SK-N-SH (cell line): Measurements from ENCODE around the gene NUDCD3. TPM values are rescaled to one million over a fixed set of nuclear protein-coding genes. Genes with fewer than 3 reads are reported as not detected.

Experiments used
- CTCF ChIA-PET: fragments of 300-600, 350-600 bp; formaldehyde crosslinking; extraction: SDS; loops from one replicate; lab custom pipeline; 2021; lab: Yijun Ruan, JAX
- POLR2A ChIA-PET: fragments of 350-600 bp; sonication (Branson Sonifier 250); formaldehyde crosslinking; extraction: SDS; loops from one replicate; lab custom pipeline; 2020; ENCODE audit warnings: antibody characterized with exemption, inconsistent platforms; lab: Yijun Ruan, JAX
- DNase-seq: peaks from one replicate; pipeline ENCODE4 v3.0.0; 2012
- H2AFZ ChIP-seq: fragments of 200-600 bp; sonication (generic); 2 replicates; pipeline ENCODE4 v1.8.1; 2016; ENCODE audit warnings: antibody characterized with exemption, mild to moderate bottlenecking, low read depth
- H3F3A ChIP-seq: fragments of 200-600 bp; sonication (generic); replicated peaks from 2 replicates; pipeline ENCODE3; 2016; ENCODE audit warnings: antibody characterized with exemption, mild to moderate bottlenecking; ENCODE audit not compliant: insufficient read depth
- H3K27ac ChIP-seq, 2 experiments: fragments of 200-500 bp in 1 of 2; fragments of 200-600 bp in 1 of 2; sonication (Bioruptor generic) in 1 of 2; sonication (generic), shearing (Covaris generic) in 1 of 2; 2 replicates each; pipeline versions ENCODE4 v1.5.1 to v1.6.1; 2014 to 2016; ENCODE audit warnings: low read depth in 2 of 2, inconsistent platforms in 1 of 2, low read length in 1 of 2, mild to moderate bottlenecking in 1 of 2, mixed read lengths in 1 of 2
- H3K27me3 ChIP-seq: fragments of 200-600 bp; sonication (generic), shearing (Covaris generic); 2 replicates; pipeline ENCODE4 v1.6.1; 2016; ENCODE audit warnings: mixed run types; ENCODE audit not compliant: insufficient read depth
- H3K36me3 ChIP-seq, 2 experiments: fragments of 200-500 bp in 1 of 2; fragments of 200-600 bp in 1 of 2; sonication (Bioruptor generic) in 1 of 2; sonication (generic) in 1 of 2; replicated peaks in 1 of 2; 2 replicates each; pipeline versions ENCODE3 to v1.5.1; 2014 to 2016; ENCODE audit warnings: low read length in 1 of 2, mild to moderate bottlenecking in 1 of 2; ENCODE audit not compliant: insufficient read depth in 2 of 2, control insufficient read depth in 1 of 2
- H3K4me1 ChIP-seq, 2 experiments: fragments of 200-500 bp in 1 of 2; fragments of 200-600 bp in 1 of 2; sonication (Bioruptor generic) in 1 of 2; sonication (generic), shearing (Covaris generic) in 1 of 2; 2 replicates each; pipeline versions ENCODE4 v1.5.1 to v1.6.1; 2014 to 2016; ENCODE audit warnings: low read depth in 1 of 2, low read length in 1 of 2, mixed run types in 1 of 2; ENCODE audit not compliant: insufficient read depth in 2 of 2, control insufficient read depth in 1 of 2
- H3K4me2 ChIP-seq: fragments of 200-600 bp; sonication (generic), shearing (Covaris generic); 2 replicates; pipeline ENCODE4 v1.6.1; 2017; ENCODE audit warnings: mixed run types
- H3K4me3 ChIP-seq, 2 experiments: fragments of 200-500 bp in 1 of 2; fragments of 200-600 bp in 1 of 2; sonication (Bioruptor generic) in 1 of 2; sonication (generic), shearing (Covaris generic) in 1 of 2; 2 replicates each; pipeline versions ENCODE4 v1.5.1 to v1.8.1; 2014 to 2016; ENCODE audit warnings: low read depth in 2 of 2, inconsistent platforms in 1 of 2, low read length in 1 of 2, mild to moderate bottlenecking in 1 of 2, mixed read lengths in 1 of 2, moderate library complexity in 1 of 2
- H3K79me2 ChIP-seq: fragments of 200-600 bp; sonication (generic); 2 replicates; pipeline ENCODE4 v1.8.1; 2017; ENCODE audit warnings: mild to moderate bottlenecking; ENCODE audit not compliant: insufficient read depth
- H3K9ac ChIP-seq: fragments of 200-600 bp; sonication (generic); 2 replicates; pipeline ENCODE4 v1.6.1; 2017; ENCODE audit warnings: mixed run types
- H3K9me2 ChIP-seq: fragments of 200-600 bp; sonication (generic); 2 replicates; pipeline ENCODE4 v1.6.1; 2017; ENCODE audit warnings: mixed run types
- H3K9me3 ChIP-seq: fragments of 200-600 bp; sonication (generic); 2 replicates; pipeline ENCODE4 v1.6.1; 2017; ENCODE audit warnings: mixed run types, mild to moderate bottlenecking, moderate library complexity
- H4K20me1 ChIP-seq: fragments of 200-600 bp; sonication (generic); 2 replicates; pipeline ENCODE4 v1.6.1; 2017; ENCODE audit warnings: mild to moderate bottlenecking, mixed run types; ENCODE audit not compliant: insufficient read depth
- CHD2 ChIP-seq: fragments of 150-350 bp; IDR thresholded peaks from 2 replicates; pipeline ENCODE4 v1.6.1; 2018; ENCODE audit warnings: low read length; ENCODE audit not compliant: partially characterized antibody
- ELF1 ChIP-seq: IDR thresholded peaks from 2 replicates; pipeline ENCODE4 v1.4.0; 2012
- EZH2phosphoT487 ChIP-seq: fragments of 200-600 bp; sonication (generic); IDR thresholded peaks from 2 replicates; pipeline ENCODE4 v1.6.1; 2017; ENCODE audit warnings: low read depth, mixed run types, mild to moderate bottlenecking, antibody characterized with exemption, moderate library complexity, borderline replicate concordance
- FOSL2 ChIP-seq: IDR thresholded peaks from 2 replicates; pipeline ENCODE4 v1.4.0; 2012; ENCODE audit warnings: low read depth, mild to moderate bottlenecking, moderate library complexity, borderline replicate concordance
- FOXJ3 ChIP-seq: sonication (generic); formaldehyde crosslinking; IDR thresholded peaks from 2 replicates; pipeline ENCODE4 v1.5.1; 2020; ENCODE audit warnings: mild to moderate bottlenecking, missing genetic modification reagents
- FOXM1 ChIP-seq: IDR thresholded peaks from 2 replicates; pipeline ENCODE4 v1.4.0; 2012; ENCODE audit warnings: low read depth, mild to moderate bottlenecking
- GATA2 ChIP-seq: sonication (generic); formaldehyde crosslinking; IDR thresholded peaks from 2 replicates; pipeline ENCODE4 v1.5.0; 2020; ENCODE audit warnings: mild to moderate bottlenecking, missing genetic modification reagents
- JUND ChIP-seq: IDR thresholded peaks from 2 replicates; pipeline ENCODE4 v1.4.0; 2012
- MEF2A ChIP-seq: IDR thresholded peaks from 2 replicates; pipeline ENCODE4 v1.4.0; 2012; ENCODE audit warnings: low read depth, borderline replicate concordance
- NFIC ChIP-seq: IDR thresholded peaks from 2 replicates; pipeline ENCODE4 v1.4.0; 2012; ENCODE audit warnings: borderline replicate concordance
- POLR2AphosphoS5 ChIP-seq: IDR thresholded peaks from 2 replicates; pipeline ENCODE4 v1.6.1; 2012; ENCODE audit warnings: low read depth, low read length
- RAD21 ChIP-seq: IDR thresholded peaks from 2 replicates; pipeline ENCODE4 v1.6.1; 2012; ENCODE audit warnings: mild to moderate bottlenecking, low read length
- RCOR1 ChIP-seq: fragments of 150-350 bp; IDR thresholded peaks from 2 replicates; pipeline ENCODE4 v1.6.1; 2017; ENCODE audit warnings: antibody characterized with exemption, low read length
- RFX5 ChIP-seq: IDR thresholded peaks from 2 replicates; pipeline ENCODE4 v1.6.1; 2012; ENCODE audit warnings: mild to moderate bottlenecking, improper control_type of control experiment, low read length
- SIN3A ChIP-seq: IDR thresholded peaks from 2 replicates; pipeline ENCODE4 v1.6.1; 2012; ENCODE audit warnings: low read depth, mild to moderate bottlenecking, low read length, moderate library complexity, borderline replicate concordance
- TAF1 ChIP-seq: IDR thresholded peaks from 2 replicates; pipeline ENCODE4 v1.6.1; 2012; ENCODE audit warnings: low read depth, mild to moderate bottlenecking, low read length, moderate library complexity, borderline replicate concordance
- TCF12 ChIP-seq: IDR thresholded peaks from 2 replicates; pipeline ENCODE4 v1.4.0; 2012
- TEAD4 ChIP-seq: IDR thresholded peaks from 2 replicates; pipeline ENCODE4 v1.4.0; 2012; ENCODE audit warnings: mild to moderate bottlenecking, borderline replicate concordance; ENCODE audit not compliant: insufficient read depth
- YY1 ChIP-seq: IDR thresholded peaks from 2 replicates; pipeline ENCODE4 v1.4.0; 2012; ENCODE audit warnings: low read depth, mild to moderate bottlenecking
- WGBS: methylation state at CpG from one replicate; pipeline ENCODE4 v1.1.6; 2017; ENCODE audit warnings: low lambda C conversion rate; 5-methylcytosine and 5-hydroxymethylcytosine counted together
- polyA plus RNA-seq, 3 experiments: library from polyadenylated mRNA; depleted of rRNA; stranded (reverse); fragments of >200 nt; gene quantifications; 2 replicates each; pipeline ENCODE4 v1.2.3, GENCODE V29; 2012
- TF ChIP-seq, protein P1 (sequence below): fragments of 150-350 bp; IDR thresholded peaks from 2 replicates; pipeline ENCODE4 v1.6.1; 2016; ENCODE audit warnings: mild to moderate bottlenecking, low read depth, low read length
- TF ChIP-seq, protein P2 (sequence below): IDR thresholded peaks from 2 replicates; pipeline ENCODE4 v1.4.0; 2012; ENCODE audit warnings: low read depth
- TF ChIP-seq, protein P3 (sequence below): IDR thresholded peaks from 2 replicates; pipeline ENCODE4; 2012

Gene NUDCD3
- polyA plus RNA-seq, 1 of the 3 experiments (the other 2 are of a cell fraction): 66.0 TPM

DNA sequence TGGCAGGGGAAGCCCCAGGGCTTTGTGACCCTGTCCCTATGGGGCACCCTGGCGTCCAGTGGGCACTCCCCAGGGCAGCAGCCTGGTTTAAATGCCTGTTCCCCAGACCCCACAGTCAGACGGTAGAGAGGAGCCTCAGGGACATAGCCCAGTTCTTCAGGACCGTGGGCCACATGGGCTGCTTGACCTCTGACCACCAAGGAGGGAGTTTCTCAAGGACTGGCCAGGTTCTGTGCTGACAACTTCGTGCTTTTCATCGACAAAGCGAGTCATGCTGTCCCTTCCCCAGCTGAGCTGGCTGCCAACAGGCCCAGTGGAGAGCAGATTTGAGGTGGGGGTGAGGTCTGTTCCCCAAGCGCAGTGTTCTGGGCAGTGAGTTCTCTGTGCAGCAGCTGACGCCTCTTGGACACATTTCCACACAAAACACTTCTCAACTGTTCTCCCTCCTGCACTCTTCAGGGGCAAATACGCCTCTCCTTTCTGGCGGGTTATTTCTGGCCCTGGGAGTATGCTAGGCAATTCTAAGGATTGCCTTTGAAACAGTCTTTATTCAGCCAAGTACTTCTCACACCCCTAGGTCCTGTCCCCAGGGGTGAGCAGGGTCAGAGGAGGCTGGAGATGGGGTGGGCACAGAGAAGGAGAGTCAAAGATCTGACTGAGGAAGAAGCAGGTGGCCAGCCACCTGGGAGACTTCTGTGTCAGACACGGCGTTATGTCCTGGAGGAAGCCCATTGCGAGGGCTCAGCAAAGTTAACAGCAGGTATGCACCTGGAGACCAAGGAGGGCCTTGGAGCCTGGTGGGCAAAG is 107.8 kb downstream of the NUDCD3 start:
- Histone ChIP-seq H3K27ac (peak overlapping the region in 1 of 2 experiments; percentile 52; a peak in 1 of 4 replicates), H3F3A (peaks cover 9% of the 10 kb centered on the region), H3K79me2 (no peaks in the 10 kb centered on the region), H3K27me3 (no peaks in the 10 kb centered on the region), H3K36me3 (peaks cover 11 to 55% of the 10 kb centered on the region in 2 experiments), H2AFZ (no peak overlapping the region), H3K9me3 (no peaks in the 10 kb centered on the region), H3K4me1 (peaks cover 0 to 24% of the 10 kb centered on the region in 2 experiments; a peak in 2 of 4 replicates), H3K4me2 (peak overlapping the region; percentile 44; the same call in 1 of the 2 replicates), H3K9me2 (no peaks in the 10 kb centered on the region), H3K4me3 (no peak overlapping the region), H4K20me1 (0 out of 2 replicates have a peak, but pooled peaks cover 8% of the 10 kb centered on the region), H3K9ac (no peak overlapping the region)
- no peak for DNase-seq
- CTCF ChIA-PET: no interaction called here
- POLR2A ChIA-PET: no interaction called here
- 87% methylated on average over 13 of the region's 13 CpGs for WGBS
- TF ChIP-seq TEAD4: no peak
- TF ChIP-seq, protein P1, sequence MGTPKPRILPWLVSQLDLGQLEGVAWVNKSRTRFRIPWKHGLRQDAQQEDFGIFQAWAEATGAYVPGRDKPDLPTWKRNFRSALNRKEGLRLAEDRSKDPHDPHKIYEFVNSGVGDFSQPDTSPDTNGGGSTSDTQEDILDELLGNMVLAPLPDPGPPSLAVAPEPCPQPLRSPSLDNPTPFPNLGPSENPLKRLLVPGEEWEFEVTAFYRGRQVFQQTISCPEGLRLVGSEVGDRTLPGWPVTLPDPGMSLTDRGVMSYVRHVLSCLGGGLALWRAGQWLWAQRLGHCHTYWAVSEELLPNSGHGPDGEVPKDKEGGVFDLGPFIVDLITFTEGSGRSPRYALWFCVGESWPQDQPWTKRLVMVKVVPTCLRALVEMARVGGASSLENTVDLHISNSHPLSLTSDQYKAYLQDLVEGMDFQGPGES: no peak
- TF ChIP-seq RAD21: no peak
- no peak for TF ChIP-seq TAF1
- no peak for TF ChIP-seq JUND
- TF ChIP-seq NFIC: no peak
- TF ChIP-seq FOSL2: no peak
- TF ChIP-seq, protein P2, sequence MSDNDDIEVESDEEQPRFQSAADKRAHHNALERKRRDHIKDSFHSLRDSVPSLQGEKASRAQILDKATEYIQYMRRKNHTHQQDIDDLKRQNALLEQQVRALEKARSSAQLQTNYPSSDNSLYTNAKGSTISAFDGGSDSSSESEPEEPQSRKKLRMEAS: no peak
- TF ChIP-seq EZH2phosphoT487: no peak
- no peak for TF ChIP-seq TCF12
- TF ChIP-seq RFX5: no peak
- no peak for TF ChIP-seq GATA2 (CRISPR knock-in tag)
- TF ChIP-seq FOXM1: no peak
- no peak for TF ChIP-seq MEF2A

DNA sequence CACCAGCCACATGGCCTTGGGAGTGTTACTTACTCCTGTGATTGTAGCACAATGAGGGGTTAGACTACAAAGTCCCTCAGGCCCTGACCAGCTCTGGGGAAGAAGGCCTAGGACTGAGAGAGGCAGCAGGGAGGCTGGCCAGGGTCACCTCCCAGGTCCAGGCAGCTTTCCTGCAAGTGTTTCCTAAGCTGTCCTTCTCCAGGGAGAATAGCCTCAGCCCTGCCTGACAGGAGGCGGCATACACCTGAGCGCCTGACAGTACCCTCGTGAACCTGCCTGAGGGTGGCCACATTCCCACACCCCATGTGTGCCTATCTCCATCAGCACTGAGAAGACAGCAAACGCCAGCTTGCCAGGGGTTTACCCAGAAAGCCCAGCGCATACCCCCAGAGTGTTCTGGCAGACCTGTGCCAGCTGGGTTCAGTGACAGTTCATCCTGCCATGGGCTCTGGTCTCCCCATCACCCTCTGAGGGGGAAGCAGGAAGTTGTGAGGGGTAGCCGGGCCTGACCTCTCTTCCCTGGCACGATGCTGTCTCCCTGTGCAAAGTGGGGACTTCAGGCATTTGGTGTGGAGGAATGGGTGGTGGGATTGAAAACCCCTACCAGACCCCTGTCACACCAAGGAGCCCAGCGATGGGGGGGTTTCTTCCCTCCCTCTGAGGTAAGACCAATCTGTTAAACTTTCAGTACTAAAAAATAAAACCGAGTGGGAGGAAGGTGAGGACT is 108.8 kb downstream of the NUDCD3 start:
- H4K20me1 ChIP-seq: 0 out of 2 replicates have a peak, but pooled peaks cover 8% of the 10 kb centered on the region
- ChIA-PET POLR2A (no interaction called here), CTCF (interaction anchor here (3.2 kb wide), 1 partner anchor 141 kb away, joined by 11 read pairs; no protein-coding TSS in a partner anchor)
- H2AFZ ChIP-seq: no peak overlapping the region
- no peak overlapping the region for H3K9ac ChIP-seq
- H3K4me3 ChIP-seq: no peak overlapping the region
- DNase-seq: peak; percentile 20
- H3K79me2 ChIP-seq: no peaks in the 10 kb centered on the region
- WGBS: 89% methylated on average over 9 of the region's 9 CpGs
- H3K9me3 ChIP-seq: no peaks in the 10 kb centered on the region
- peaks cover 9% of the 10 kb centered on the region for H3F3A ChIP-seq
- H3K36me3 ChIP-seq: peaks cover 11 to 46% of the 10 kb centered on the region in 2 experiments
- H3K27me3 ChIP-seq: no peaks in the 10 kb centered on the region
- peaks cover 0 to 24% of the 10 kb centered on the region in 2 experiments; a peak in 2 of 4 replicates for H3K4me1 ChIP-seq
- no peak overlapping the region for H3K27ac ChIP-seq
- no peaks in the 10 kb centered on the region for H3K9me2 ChIP-seq
- no peak overlapping the region for H3K4me2 ChIP-seq
- TF ChIP-seq ELF1 (no peak), POLR2AphosphoS5 (no peak), TEAD4 (no peak), YY1 (no peak), RCOR1 (no peak), TCF12 (no peak), SIN3A (no peak), FOXJ3 (CRISPR knock-in tag) (no peak), JUND (no peak), CHD2 (no peak), RAD21 (no peak)
- TF ChIP-seq, protein P3, sequence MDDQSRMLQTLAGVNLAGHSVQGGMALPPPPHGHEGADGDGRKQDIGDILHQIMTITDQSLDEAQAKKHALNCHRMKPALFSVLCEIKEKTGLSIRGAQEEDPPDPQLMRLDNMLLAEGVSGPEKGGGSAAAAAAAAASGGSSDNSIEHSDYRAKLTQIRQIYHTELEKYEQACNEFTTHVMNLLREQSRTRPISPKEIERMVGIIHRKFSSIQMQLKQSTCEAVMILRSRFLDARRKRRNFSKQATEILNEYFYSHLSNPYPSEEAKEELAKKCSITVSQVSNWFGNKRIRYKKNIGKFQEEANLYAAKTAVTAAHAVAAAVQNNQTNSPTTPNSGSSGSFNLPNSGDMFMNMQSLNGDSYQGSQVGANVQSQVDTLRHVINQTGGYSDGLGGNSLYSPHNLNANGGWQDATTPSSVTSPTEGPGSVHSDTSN: no peak
- TF ChIP-seq, protein P1: no peak
